HG03460 (cell line): ENCODE results near the gene ZNF594.
"Not testable (repeated sequence)": the region's sequence is repeated elsewhere in the genome, so short reads cannot be mapped to it uniquely, and the experiment has no call there.

ENCODE experiments used
- ATAC-seq: cut with Tn5 transposase; IDR thresholded peaks from one replicate; pipeline ENCODE4 v1.9.1; 2021; ENCODE audit not compliant: unreplicated experiment

The ZNF594 gene

GRCh38 chr17:5191541-5192417 is at the start of gene ZNF594:
Gene ZNF594 (minus strand): TSS chr17:5191868. CDS start chr17:5184256, 7,612 bp downstream.
- peak; percentile 95 for ATAC-seq

- not testable (repeated sequence) for ATAC-seq
Measured at GRCh38 chr17:5239769-5240168, 48.1 kb upstream of the ZNF594 start.

GRCh38 chr17:5238333-5238732 is 46.7 kb upstream of the ZNF594 start:
- ATAC-seq, result no peak

- no peak for ATAC-seq
Measured at GRCh38 chr17:5237541-5238016, 45.9 kb upstream of the ZNF594 start.

- ATAC-seq, result no peak
Measured at GRCh38 chr17:5236938-5237540, 45.4 kb upstream of the ZNF594 start.

GRCh38 chr17:5234645-5235576 is 43.2 kb upstream of the ZNF594 start, which contains the start of gene SCIMP:
Gene SCIMP (minus strand): TSS chr17:5234860. CDS start chr17:5234755, 105 bp downstream.
- peak; percentile 66 for ATAC-seq

GRCh38 chr17:5233492-5233891 is 41.8 kb upstream of the ZNF594 start:
- ATAC-seq, result not testable (repeated sequence)

- no peak for ATAC-seq
Measured at GRCh38 chr17:5226940-5227878, 35.5 kb upstream of the ZNF594 start.

GRCh38 chr17:5225668-5226457 is 34.2 kb upstream of the ZNF594 start:
- ATAC-seq, result no peak

- ATAC-seq, result not testable (repeated sequence)
Measured at GRCh38 chr17:5221912-5222311, 30.2 kb upstream of the ZNF594 start.

GRCh38 chr17:5220074-5220473 is 28.4 kb upstream of the ZNF594 start:
- no peak for ATAC-seq

GRCh38 chr17:5219536-5219935 is 27.9 kb upstream of the ZNF594 start:
- no peak for ATAC-seq

- ATAC-seq, result not testable (repeated sequence)
Measured at GRCh38 chr17:5217562-5217961, 25.9 kb upstream of the ZNF594 start.

- no peak for ATAC-seq
Measured at GRCh38 chr17:5211458-5211857, 19.8 kb upstream of the ZNF594 start.

- ATAC-seq, result no peak
Measured at GRCh38 chr17:5210614-5211252, 19.1 kb upstream of the ZNF594 start.

GRCh38 chr17:5210091-5210490 is 18.4 kb upstream of the ZNF594 start:
- ATAC-seq, result no peak

- no peak for ATAC-seq
Measured at GRCh38 chr17:5209396-5209795, 17.7 kb upstream of the ZNF594 start.

- ATAC-seq, result no peak
Measured at GRCh38 chr17:5203908-5204294, 12.2 kb upstream of the ZNF594 start.
